ENCODE results near the gene ZP1. TPM values are rescaled to one million over a fixed set of nuclear protein-coding genes. Genes with fewer than 3 reads are reported as not detected.

The ZP1 gene
- total RNA-seq, 4 donors from 2014 or later: not detected

- DNase-seq: no peak
- H3K36me3 ChIP-seq: no peaks in the 10 kb centered on the region
- 0% methylated on average over 9 to 20 of the region's 70 CpGs for WGBS, 2 donors
- no peaks in the 10 kb centered on the region for H3K27me3 ChIP-seq
- intact Hi-C loops (cut with DNase I): no loop called here
- TF ChIP-seq CTCF (IDR thresholded peaks at IDR 0.05) (peak in 1 of 6 experiments; percentile 29), POLR2A (IDR thresholded peaks at IDR 0.05) (peak in 3 of 4 donors; percentile 49 to 74 (median 55))
- H3K9me3 ChIP-seq: no peaks in the 10 kb centered on the region
- peaks cover 37 to 65% (median 42%) of the 10 kb centered on the region in 3 donors for H3K4me1 ChIP-seq
- H3K4me3 ChIP-seq: peak within 1 kb of the TSS; percentile 64 to 87 (median 74)
- H3K27ac ChIP-seq: peak within 1 kb of the TSS; percentile 90 to 96 (median 94)
Measured at GRCh38 chr11:60913793-60914632, 46.7 kb downstream of the ZP1 start, which contains the start of gene TMEM109. TSS of gene TMEM109 (plus strand) at chr11:60914158. CDS start at chr11:60919694, 5,536 bp downstream.

GRCh38 chr11:60914633-60915247 lies 47.4 kb downstream of the ZP1 start:
- whole genome bisulfite sequencing, 2 donors: 1 to 3% methylated on average over 14 to 21 of the region's 31 CpGs
- Histone ChIP-seq H3K27ac (peak overlapping the region; percentile 90 to 96 (median 94)), H3K36me3 (peaks cover 0 to 2% (median 2%) of the 10 kb centered on the region in 3 donors), H3K27me3 (no peaks in the 10 kb centered on the region), H3K4me1 (peaks cover 44 to 73% (median 47%) of the 10 kb centered on the region in 3 donors), H3K4me3 (peak overlapping the region; percentile 64 to 87 (median 74)), H3K9me3 (no peaks in the 10 kb centered on the region)
- DNase-seq: no peak
- TF ChIP-seq POLR2A (IDR thresholded peaks at IDR 0.05) (no peak), CTCF (IDR thresholded peaks at IDR 0.05) (no peak)
- intact Hi-C loops (cut with DNase I): no loop called here

- 2 to 6% methylated on average over 10 of the region's 17 CpGs for WGBS, 2 donors
- Histone ChIP-seq H3K4me1 (peaks cover 50 to 79% (median 51%) of the 10 kb centered on the region in 3 donors), H3K27ac (peak overlapping the region; percentile 90 to 96 (median 94)), H3K4me3 (peak overlapping the region; percentile 64 to 87 (median 74)), H3K9me3 (no peaks in the 10 kb centered on the region), H3K27me3 (no peaks in the 10 kb centered on the region), H3K36me3 (peaks cover 3 to 9% (median 8%) of the 10 kb centered on the region in 3 donors)
- TF ChIP-seq CTCF (IDR thresholded peaks at IDR 0.05): peak; percentile 14 to 53 (median 31)
- TF ChIP-seq POLR2A (IDR thresholded peaks at IDR 0.05): peak in 1 of 4 donors; percentile 36
- no peak for DNase-seq
- intact Hi-C loops (cut with DNase I): no loop called here
Measured at GRCh38 chr11:60915248-60915914, 48.0 kb downstream of the ZP1 start.

- DNase-seq: no peak
- TF ChIP-seq CTCF (IDR thresholded peaks at IDR 0.05) (no peak), POLR2A (IDR thresholded peaks at IDR 0.05) (no peak)
- peak overlapping the region in 1 of 4 donors; percentile 5 for H3K4me3 ChIP-seq
- H3K27me3 ChIP-seq: no peaks in the 10 kb centered on the region
- H3K9me3 ChIP-seq: no peaks in the 10 kb centered on the region
- H3K27ac ChIP-seq: peak overlapping the region; percentile 90 to 96 (median 94)
- peaks cover 51 to 74% (median 52%) of the 10 kb centered on the region in 3 donors for H3K4me1 ChIP-seq
- peaks cover 16 to 22% (median 20%) of the 10 kb centered on the region in 3 donors for H3K36me3 ChIP-seq
- intact Hi-C loops (cut with DNase I): no loop called here
- WGBS, 2 donors: 39 to 57% methylated on average over 2 of the region's 3 CpGs
Measured at GRCh38 chr11:60916669-60917206, 49.4 kb downstream of the ZP1 start.
